Activated T-cell treated with anti-CD3 and anti-CD28 coated beads for 24 hours (primary cell): ENCODE data around the gene RHNO1.
"Not testable (repeated sequence)": the region's sequence is repeated elsewhere in the genome, so short reads cannot be mapped to it uniquely, and the experiment has no call there.

ENCODE experiments used
- DNase-seq: peaks from one replicate; pipeline ENCODE4 v3.0.0-alpha.2; 2020; ENCODE audit warnings: low read depth

RHNO1 gene

DNA sequence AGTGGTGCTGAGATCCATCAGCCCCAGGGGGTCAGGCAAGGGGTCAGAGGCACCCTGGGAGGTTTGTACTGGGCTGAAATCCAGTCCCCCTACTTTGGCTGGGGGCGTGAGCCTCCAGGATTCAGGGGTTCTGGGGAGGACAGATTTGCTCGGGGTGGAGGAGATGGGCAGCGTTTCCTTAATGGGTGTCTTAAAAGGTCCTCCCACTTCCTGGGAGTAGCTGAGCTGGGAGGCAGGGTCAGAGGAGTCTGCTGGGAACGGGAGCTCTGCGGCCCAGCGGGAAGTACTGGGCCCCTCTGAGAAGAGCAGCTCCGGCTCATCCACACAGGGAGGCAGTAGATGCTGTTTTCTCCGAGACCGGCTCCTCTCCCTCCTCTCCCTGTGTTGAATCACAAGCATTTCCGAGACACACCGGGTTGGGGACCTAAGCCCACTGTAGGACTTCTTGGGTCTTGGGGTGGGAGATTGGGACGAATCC, 18.0 kb upstream of the RHNO1 start:
- no peak for DNase-seq

DNA sequence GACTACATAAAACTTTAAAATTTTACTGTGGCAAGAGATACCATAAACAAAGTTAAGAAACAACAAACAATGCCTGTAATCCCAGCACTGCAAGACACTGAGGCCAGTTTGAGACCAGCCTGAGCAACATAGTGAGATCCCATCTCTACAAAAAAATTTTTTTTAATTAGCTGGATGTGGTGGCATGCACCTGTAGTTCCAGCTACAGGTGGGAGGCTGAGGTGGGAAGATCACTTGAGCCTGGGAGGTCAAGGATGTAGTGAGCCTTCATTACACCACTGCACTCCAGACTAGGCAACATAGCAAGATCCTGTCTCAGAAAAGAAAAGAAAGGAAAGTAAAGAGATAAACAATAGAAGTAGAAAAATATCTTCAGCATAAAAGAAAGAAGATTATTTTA, 16.9 kb upstream of the RHNO1 start:
- no peak for DNase-seq

DNA sequence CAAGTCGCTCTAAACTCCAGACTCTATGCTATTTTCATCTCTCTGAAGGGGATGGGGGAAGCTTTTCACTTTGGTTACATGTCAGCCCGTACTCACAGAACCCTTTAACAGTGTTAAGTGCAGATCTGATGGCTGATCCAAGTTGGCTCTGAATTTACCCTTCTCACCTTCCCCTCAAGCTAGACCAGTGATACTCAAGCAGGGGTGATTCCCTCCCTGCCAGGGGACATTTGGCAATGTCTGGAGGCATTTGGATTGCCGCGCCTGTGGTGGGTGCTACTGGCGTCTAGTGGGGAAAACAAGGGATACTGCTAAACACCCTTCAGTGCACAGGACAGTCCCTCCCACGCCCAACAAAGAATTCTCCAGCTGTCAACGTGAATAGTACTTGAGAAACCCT, 14.1 kb upstream of the RHNO1 start:
- DNase-seq: no peak

DNA sequence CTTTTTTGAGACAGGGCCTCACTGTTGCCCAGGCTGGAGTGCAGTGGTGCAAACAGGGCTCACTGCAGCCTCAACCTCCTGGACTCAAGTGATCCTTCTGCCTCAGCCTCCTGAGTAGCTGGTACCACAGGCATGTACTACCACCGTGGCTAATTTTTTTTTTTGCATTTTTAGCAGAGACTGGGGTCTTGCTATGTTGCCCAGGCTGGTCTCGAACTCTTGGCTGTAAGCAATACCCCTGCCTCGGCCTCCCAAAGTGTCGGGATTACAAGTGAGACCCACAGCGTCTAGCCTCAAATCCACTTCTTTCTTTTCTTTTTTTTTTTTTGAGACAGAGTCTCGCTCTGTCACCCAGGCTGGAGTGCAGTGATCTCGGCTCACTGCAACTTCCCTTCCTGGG, 13.6 kb upstream of the RHNO1 start:
- DNase-seq: not testable (repeated sequence)

DNA sequence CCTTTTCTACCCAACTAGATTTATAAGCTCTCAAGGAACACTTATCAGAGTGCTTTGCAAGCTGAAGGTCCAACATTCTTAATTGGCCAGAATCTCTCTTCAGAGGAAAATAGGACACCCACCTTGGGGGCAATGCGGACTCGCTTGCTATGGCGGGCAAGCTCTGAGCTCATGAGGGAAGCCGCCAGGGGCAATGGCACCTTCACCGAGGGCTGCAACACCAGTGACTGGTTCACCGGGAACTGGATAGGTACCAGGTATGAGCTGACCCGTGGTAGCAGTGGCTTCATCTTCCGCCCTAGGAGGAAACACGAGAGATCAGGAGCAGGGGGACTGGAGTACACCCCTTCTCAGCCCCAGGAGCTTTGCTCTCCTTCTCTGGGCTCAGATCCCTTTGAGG, 12.8 kb upstream of the RHNO1 start:
- DNase-seq: no peak

DNA sequence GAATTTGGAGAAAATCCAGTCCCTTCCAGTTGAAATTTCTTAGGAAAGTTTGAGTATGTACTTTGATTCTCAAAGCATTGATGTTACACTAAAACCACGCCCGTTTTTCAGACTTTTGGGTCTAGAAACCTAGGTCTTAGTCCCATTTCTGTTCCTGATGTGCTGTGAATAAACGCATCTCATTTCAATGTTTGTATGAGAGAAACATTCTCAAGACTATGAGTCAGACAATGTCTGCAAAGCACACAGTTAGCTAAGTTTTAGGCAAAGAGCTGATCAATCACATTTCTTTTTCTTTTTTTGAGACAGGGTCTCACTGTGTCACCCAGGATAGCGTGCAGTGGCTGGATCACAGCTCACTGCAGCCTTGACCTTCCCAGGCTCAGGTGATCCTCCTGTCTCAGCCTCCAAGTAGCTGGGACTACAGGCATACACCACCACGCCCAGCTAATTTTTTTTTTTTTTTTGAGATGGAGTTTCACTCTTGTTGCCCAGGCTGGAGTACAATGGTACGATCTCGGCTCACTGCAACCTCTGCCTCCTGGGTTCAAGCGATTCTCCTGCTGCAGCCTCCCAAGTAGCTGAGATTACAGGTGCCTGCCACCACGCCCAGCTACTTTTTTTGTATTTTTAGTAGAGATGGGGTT, 7.9 kb upstream of the RHNO1 start:
- not testable (repeated sequence) for DNase-seq

DNA sequence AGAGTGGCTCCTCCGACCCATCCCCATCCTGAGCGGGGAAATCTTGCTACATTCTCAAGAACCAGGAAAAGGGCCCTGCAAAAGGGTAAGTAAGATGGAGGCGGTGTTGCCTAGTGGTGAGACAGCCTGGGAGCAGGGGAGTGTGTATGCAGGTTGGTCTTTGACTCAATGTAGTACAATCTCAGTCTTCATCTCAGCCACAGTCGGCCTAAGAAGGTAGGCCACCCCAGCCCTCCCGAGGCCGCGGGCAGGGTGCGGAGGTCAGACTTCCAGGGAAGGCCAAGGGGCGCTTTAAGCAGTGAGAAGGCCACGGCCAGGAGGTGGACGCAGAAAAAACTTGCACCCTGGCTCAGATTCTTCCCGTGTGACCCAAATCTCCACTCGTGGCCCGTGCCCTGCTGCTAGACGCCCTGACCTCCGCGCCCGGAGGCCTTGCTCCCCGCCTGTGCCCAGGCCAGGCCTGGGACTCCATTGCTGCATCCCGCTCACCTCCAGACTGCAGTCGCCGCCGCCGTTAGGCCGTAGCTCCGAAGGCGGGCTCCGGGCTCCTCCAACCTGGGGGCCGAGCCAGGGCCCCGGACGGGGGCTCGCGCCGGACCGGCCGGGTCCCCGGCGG, 484 bp upstream of the RHNO1 start:
- no peak for DNase-seq

DNA sequence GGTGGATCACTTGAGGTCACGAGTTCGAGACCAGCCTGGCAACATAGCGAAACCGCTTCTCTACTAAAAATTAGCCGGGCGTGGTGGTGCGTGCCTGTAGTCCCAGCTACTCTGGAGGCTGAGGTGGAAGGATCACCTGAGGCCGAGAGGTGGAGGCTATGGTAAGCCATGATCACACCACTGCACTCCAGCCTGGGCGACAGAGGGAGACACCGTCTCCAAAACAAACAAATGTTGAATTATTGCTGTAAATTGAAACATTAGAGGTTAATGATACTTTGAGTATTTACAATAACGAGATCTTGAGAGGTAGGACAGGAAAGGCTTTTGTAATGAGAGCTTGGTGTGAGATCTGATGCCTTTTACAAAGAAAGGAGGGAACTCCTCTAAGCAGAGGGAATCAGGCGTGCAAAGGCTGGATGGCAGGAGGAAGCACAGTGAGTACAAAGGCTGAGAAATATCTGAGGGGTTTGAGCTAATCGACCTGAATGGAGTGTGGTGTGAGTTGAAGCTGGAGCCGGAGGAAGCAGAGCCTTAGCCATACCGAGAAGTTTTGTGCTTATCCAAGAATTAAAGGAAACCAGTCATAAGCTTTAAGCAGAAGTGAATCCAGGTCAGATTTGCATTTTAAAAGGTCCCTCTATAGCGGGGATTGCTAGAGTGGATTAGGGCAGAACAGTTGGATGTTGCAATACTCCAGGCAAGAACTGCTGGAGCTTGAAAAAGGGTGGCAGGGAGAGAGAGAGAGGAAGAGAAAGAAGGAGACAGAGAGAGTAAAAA, 1.1 kb downstream of the RHNO1 start:
- no peak for DNase-seq

DNA sequence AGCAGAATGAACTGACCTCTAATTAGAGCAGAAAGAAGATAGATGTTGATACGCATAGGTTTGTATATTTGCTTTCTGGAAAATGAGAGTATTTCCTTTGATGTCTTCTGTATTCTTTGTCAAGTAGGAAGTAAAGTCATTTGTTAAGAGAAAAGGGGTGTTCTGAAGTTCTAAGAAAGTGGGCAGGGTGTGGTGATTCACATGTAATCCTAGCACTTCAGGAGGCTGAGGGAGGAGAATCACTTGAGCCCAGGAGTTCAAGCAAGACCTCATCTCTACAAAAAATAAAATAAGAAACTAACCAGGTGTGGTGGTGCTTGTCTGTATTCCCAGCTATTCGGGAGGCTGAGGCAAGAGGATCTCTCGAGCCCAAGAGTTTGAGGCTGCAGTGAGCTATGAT, 2.8 kb downstream of the RHNO1 start:
- DNase-seq: no peak

DNA sequence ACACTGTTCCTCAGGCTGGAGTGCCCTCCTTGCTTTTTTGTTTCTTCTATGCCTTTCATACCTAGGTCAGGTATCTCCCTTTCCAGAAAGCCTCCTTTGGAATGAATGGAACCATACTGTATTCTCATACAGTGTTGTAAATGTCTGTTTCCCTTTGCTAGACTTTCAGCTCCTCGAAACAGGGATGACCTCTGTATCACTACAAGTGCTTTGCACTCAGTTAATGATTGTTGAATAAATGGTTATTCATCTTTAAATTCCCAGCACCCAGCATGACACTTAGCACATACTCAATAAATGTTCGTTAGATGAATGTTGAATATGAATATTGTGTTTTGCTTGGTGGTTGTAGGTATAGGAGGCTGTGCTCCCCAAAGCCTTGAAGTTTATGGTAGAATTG, 7.8 kb downstream of the RHNO1 start:
- no peak for DNase-seq

DNA sequence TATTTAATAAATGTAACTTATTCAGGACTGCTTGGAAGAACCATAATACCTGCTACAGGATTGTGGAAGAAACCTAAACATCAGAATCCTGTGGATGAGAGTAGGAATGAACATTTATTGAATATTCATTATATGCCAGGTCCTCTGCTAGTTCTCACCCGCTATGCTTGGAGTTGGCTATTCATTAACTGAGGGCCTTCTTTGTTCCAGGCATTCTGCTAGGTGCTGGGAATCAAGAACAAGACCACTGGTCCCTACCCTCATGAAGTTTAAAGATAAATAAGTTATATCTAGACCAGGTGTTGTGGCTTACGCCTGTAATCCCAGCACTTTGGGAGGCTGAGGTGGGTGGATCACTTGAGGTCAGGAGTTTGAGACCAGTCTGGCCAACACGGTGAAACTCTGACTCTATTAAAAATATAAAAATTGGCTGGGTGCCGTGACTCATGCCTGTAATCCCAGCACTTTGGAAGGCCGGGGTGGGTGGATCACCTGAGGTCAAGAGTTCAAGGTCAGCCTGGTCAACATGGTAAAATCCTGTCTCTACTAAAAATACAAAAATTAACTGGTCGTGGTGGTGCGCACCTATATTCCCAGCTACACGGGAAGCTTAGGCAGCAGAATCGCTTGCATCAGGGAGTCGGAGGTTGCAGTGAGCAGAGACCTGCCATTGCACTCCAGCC, 9.9 kb downstream of the RHNO1 start:
- DNase-seq: no peak

DNA sequence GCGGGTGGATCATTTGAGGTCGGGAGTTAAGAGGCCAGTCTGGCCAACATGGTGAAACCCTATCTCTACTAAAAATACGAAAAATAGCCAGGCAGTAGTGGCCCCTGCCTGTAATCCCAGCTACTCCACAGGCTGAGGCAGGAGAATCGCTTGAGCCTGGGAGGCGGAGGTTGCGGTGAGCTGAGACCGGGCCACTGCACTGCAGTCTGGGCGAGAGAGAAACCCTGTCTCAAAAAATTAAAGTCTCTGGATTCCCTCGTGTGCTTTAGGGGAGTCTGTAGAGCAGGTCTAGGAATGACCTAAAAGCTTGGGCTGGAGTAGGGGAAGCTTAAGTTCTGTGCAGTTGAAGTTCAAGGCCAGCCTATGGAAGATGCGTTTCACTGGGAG, 13.0 kb downstream of the RHNO1 start:
- DNase-seq: no peak

DNA sequence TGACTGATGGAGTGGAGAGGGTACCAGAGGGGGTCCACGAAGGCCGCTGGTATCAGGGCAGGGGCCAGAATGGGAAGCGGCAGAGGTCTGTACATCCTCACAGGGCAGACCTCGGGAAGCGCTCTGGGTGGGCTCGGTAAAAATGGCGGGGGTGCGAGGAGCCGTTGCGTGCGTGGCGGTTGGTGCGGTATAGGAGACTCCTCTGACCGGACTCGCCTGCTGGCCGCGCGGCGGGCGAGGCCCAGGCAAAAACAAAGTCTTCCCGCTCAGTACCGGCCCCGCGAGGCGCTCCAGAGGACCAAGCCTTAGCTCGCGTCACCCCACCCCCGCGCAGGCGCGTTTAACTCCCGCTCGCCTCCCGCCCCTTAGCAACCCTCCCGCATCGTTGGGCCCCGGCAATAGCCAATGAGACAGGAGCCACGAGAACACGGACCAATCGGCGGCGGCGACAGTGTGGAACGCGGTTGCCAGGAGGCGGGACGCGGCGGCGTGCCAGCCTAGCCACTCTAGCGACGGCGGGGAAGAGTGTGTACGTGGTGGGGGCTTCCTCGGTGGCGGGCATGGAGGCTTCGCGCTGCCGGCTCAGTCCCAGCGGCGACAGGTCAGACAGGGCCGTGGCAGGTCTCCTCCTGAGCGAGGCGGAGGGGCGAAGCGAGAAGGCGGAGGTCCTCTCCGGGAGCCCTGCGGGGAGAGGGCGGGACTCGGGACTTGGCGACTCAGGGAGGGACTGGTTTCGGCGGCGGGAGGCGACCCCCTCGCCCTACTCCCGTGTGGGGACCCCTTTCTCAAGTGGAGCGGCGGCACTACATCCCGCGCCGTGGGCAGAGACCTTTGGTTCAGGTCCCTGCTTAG, 13.6 kb downstream of the RHNO1 start, which contains the start of gene TULP3:
Gene TULP3 (plus strand): TSS at position 504 of the 852 bp plus-strand sequence. CDS start 57 bp downstream, at position 561.
- peak; percentile 96 for DNase-seq

DNA sequence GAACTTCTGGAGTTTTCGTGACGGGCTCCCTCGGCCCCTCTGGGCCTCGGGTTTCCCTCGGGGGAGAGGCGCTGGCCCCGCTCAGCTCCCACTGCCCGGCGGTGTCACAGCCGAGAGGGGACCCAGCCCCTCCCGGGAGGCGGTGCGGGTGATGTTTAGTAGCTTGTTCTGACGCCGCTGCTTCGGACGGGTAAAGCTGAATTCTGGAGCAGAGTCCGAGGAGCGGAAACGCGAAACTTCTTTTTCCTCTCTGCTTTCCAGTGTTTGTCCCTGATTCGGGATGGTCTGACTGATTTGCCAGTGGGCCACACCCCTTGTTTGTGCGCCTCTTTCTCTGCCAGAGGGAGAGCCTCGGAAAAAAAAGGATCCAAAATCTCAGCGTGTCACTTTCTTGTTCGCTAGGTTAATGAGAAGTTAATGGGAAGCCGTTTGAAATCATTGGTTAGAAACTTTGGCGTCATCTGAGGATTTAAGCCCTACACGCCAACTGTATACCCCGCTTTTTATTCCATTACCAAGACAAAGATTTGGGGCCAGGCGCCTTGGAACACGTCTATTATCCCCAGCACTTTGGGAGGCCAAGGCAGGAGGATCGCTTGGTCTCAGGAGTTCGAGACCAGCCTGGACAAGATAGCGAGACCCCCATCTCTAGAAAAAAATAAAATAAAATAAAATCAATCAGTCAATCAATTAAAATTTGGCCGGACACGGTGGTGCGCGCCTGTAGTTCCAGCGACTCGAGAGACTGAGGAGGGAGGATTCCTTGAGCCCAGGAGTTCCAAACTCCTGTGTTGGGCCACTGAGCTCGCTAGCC, 14.4 kb downstream of the RHNO1 start:
- no peak for DNase-seq

DNA sequence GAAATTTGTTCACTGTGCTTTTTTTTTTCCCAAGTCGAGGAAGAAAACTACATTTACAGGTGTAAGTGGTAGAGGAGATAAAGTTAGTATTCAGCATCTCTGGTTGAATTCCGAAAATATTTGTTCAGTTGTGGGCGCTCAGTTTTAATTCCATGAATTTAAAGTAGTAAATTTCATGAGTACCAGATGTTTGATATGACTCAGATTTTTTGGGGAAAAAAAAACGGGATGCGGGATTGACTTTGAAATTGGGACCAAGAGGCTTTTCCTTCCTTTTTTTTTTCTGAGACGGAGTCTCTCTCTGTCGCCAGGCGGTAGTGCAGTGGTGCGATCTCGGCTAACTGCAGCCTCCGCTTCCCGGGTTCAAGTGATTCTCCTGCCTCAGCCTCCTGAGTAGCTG, 15.2 kb downstream of the RHNO1 start:
- no peak for DNase-seq

DNA sequence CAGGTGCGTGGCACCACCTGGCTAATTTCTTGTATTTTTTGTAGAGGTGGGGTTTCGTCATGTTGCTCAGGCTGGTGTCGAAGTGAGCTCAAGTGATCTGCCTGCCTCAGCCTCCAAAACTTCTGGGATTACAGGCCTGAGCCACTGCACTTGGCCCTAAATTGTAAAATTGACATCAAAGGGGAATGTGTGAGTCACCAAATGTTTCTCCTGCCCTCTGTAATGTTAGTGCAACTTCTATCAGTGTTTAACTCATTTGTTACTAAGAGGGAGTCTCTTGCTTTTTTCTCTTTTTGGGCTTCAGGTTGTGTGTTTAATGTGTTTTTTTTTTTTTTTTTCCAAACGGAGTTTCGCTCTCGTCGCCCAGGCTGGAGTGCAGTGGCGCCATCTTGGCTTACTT, 16.0 kb downstream of the RHNO1 start:
- DNase-seq: no peak

DNA sequence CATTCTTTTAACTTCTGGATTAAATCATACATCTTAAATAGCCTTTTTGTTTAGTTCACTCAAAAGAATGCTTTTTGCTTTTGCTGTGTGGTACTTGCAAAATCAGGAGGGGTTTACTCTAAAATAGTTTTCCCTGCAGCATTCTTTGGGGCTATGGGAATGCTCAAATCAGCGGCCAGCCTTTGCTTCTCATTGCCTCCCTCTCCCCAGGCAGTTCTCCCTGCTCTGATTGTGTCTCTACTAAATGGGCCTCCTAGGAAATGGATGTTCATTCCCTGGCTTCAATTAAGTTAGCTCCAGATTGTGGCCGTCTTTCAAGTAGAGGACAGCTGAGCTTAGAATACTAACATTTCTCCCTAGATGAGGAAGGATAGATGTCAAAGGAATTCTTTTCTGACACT, 18.0 kb downstream of the RHNO1 start:
- no peak for DNase-seq

DNA sequence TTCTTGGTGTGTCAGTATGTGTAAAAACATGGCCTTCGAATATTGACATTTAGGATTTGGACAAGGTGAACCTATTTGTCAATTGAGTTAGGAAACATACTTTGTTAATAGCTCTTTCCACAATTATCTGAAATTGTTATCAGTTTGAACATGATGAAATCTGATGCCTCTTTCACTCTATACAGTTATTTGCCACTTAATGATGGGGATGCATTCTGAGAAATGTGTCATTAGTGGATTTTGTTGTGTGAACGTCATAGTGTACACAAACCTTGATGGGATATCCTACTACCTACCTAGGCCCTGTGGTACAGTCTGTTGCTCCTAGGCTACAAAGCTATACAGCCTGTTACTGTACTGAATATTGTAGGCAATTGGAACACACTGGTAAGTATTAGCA, 18.5 kb downstream of the RHNO1 start:
- DNase-seq: no peak

DNA sequence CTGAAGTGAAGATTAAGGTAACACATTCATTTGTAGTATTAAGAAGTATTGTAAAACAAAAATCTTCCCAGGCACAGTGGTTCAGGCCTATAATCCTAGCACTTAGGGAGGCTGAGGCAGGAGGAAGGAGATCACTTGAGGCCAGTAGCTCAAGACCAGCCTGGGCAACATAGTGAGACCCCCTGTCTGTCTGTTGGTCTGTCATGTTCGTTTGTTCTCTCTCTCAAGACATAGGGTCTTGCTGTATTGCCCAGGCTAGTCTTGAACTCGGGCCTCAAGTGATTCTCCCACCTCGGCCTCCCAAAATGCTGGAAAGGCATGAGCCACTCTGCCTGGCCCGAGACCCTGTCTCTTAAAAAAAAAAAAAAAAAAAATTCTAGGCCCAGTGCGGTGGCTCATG, 20.4 kb downstream of the RHNO1 start:
- DNase-seq: no peak

DNA sequence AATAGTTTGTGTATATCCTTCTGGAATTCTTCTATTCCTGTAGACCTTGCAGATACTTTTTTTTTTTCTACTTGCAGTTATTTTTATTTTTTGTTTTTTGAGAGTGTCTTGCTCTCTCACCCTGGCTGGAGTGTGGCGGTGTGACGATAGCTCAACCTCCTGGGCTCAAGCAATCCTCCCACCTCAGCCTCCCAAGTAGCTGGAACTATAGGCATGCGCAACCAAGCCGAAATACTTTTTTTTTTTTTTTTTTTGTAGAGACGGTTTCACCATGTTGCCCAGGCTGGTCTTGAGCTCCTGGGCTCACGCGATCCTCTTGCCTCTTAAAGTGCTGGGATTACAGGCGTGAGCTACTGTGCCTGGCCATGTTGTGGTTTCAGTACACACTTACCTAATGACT, 23.6 kb downstream of the RHNO1 start:
- DNase-seq: no peak
